Panc1 (cell line): ENCODE measurements around the gene MEIOB. TPM values are rescaled to one million over a fixed set of nuclear protein-coding genes. Genes with fewer than 3 reads are reported as not detected.

ENCODE experiments used
- ATAC-seq: fragments of 200-7000 bp; cut with Tn5 transposase; 2 replicates; pipeline ENCODE4 v1.9.1; 2020; ENCODE audit warnings: mild to moderate bottlenecking, moderate library complexity
- BruUV-seq: library from RNA; stranded (reverse); fragments of 400-500 nt; replicated peaks from 2 replicates; lab custom pipeline; 2021; lab: Mats Ljungman, UMichigan
- CTCF ChIA-PET: fragments of 300-600 bp; sonication (Branson Sonifier 250); formaldehyde crosslinking; loops from one replicate; lab custom pipeline; 2022; ENCODE audit warnings: antibody characterized with exemption; lab: Charles Lee
- POLR2A ChIA-PET: fragments of 300-600 bp; sonication (Branson Sonifier 250); formaldehyde crosslinking; loops from one replicate; lab custom pipeline; 2022; ENCODE audit warnings: antibody characterized with exemption; lab: Charles Lee
- DNase-seq: peaks from one replicate; pipeline ENCODE4 v3.0.0-alpha.2; 2010; ENCODE audit warnings: low read depth, low spot score
- H3K27ac ChIP-seq: 2 replicates; pipeline ENCODE4 v1.5.1; 2011; ENCODE audit warnings: mild to moderate bottlenecking, low read length, inconsistent platforms
- H3K27me3 ChIP-seq: fragments of 200-500 bp; sonication (Bioruptor generic); 2 replicates; pipeline ENCODE4 v1.6.0; 2014; ENCODE audit warnings: low read length, inconsistent platforms; ENCODE audit not compliant: control insufficient read depth, insufficient read depth
- H3K36me3 ChIP-seq: fragments of 200-500 bp; sonication (Bioruptor generic); 2 replicates; pipeline ENCODE4 v1.5.1; 2014; ENCODE audit warnings: inconsistent platforms, mild to moderate bottlenecking, low read length, moderate library complexity; ENCODE audit not compliant: control insufficient read depth, insufficient read depth
- H3K4me1 ChIP-seq: 2 replicates; pipeline ENCODE4 v1.5.1; 2011; ENCODE audit warnings: inconsistent platforms, mild to moderate bottlenecking, low read length, moderate library complexity; ENCODE audit not compliant: control insufficient read depth, insufficient read depth
- H3K4me3 ChIP-seq, 2 experiments: 2 replicates each; pipeline ENCODE4 v1.5.1; 2011 to 2012; ENCODE audit warnings: low read depth in 2 of 2, low read length in 2 of 2, mild to moderate bottlenecking in 2 of 2, inconsistent platforms in 1 of 2, moderate library complexity in 1 of 2
- H3K9me3 ChIP-seq: fragments of 200-500 bp; sonication (Bioruptor generic); 2 replicates; pipeline ENCODE4 v1.5.1; 2014; ENCODE audit warnings: low read depth, mild to moderate bottlenecking, inconsistent platforms, low read length, moderate library complexity; ENCODE audit not compliant: control insufficient read depth, insufficient read depth
- CTCF ChIP-seq: fragments of 450-650 bp; IDR thresholded peaks from 2 replicates; pipeline ENCODE4 v1.5.1; 2017; ENCODE audit warnings: mild to moderate bottlenecking
- POLR2AphosphoS5 ChIP-seq: IDR thresholded peaks from 2 replicates; pipeline ENCODE4 v1.6.1; 2012; ENCODE audit warnings: mild to moderate bottlenecking, low read depth, low read length, moderate library complexity
- REST ChIP-seq, 2 experiments: IDR thresholded peaks; 2 replicates each; pipeline ENCODE4 v1.6.1; 2011 to 2012; ENCODE audit warnings: low read depth in 2 of 2, control low read depth in 1 of 2, low read length in 1 of 2, mild to moderate bottlenecking in 1 of 2, moderate library complexity in 1 of 2; ENCODE audit not compliant: insufficient read depth in 1 of 2
- SIN3A ChIP-seq: IDR thresholded peaks from 2 replicates; pipeline ENCODE4 v1.6.1; 2012; ENCODE audit warnings: low read depth, mild to moderate bottlenecking, low read length, moderate library complexity, borderline replicate concordance; ENCODE audit not compliant: insufficient read depth
- TCF7L2 ChIP-seq: IDR thresholded peaks from 2 replicates; pipeline ENCODE4 v1.6.1; 2011; ENCODE audit warnings: mild to moderate bottlenecking, low read depth, low read length, inconsistent platforms
- in situ Hi-C: cut with HindIII; loops from 2 replicates; pipeline ENCODE4 v1.10.0; 2016; ENCODE audit warnings: low sequenced_read_pairs, low pct_unique_long_range_greater_than_20kb
- intact Hi-C: fragments of 100-400 bp; cut with micrococcal nuclease; formaldehyde crosslinking; loops from one replicate; pipeline ENCODE4 v1.10.0; 2022; ENCODE audit not compliant: unreplicated experiment
- total RNA-seq: library from RNA; stranded (reverse); gene quantifications from one replicate; pipeline ENCODE4 v1.2.1, GENCODE V29; 2021; ENCODE audit not compliant: unreplicated experiment

The MEIOB gene
- total RNA-seq, 1 experiment from 2014 or later, result not detected

DNA sequence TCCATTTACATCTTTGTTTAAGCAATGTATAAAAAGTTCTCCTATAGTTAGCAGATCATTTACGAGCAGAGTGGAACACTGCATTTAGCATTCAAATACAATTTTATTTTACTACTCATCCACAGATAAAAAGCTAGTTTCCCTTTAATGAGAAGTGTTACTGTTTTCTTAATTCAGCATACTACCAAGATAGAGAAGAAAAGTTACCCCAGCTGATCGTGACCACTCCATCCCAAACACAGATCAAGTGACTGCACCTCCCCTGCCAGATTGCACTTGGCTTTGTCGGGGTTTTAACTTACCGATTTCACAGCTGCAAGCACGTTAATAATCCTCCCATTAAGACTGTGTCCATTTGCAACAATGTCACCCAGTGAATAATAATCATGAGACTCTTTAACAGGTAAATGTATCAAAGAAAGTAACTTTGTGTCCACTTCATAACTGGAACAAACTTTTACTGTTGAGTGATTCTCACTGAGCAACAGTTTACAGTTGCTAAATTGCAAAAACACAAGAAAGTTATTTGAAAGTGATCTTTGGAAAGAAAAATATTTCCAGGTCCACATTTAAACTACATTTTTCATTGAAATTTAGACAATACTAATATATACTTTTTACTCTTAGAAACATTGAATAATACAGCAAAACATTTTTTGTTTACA, 14.4 kb downstream of the MEIOB start:
- in situ Hi-C loops (no loop called here), intact Hi-C loops (no loop called here)
- no peaks in the 10 kb centered on the region for H3K36me3 ChIP-seq
- ChIA-PET CTCF (interaction anchor here (0.9 kb wide), 1 partner anchor 74 kb away, joined by 3 read pairs; no protein-coding TSS in a partner anchor), POLR2A (interaction anchor here (0.5 kb wide), 1 partner anchor 107 kb away, joined by 12 read pairs; the partner anchor contains the start of gene RPS2)
- H3K4me3 ChIP-seq, result no peak overlapping the region
- TF ChIP-seq CTCF (no peak), POLR2AphosphoS5 (no peak), REST (IDR thresholded peaks at IDR 0.05; ENCODE audit: insufficient read depth in 1 of 2, low read depth in 2 of 2, low read length in 1 of 2) (no peak)
- DNase-seq, result no peak
- no peaks in the 10 kb centered on the region for H3K9me3 ChIP-seq
- no TSS peak for BruUV-seq
- no peak overlapping the region for H3K27ac ChIP-seq
- ATAC-seq, result no peak
- no peaks in the 10 kb centered on the region; the same call in 1 of the 2 replicates for H3K27me3 ChIP-seq
- H3K4me1 ChIP-seq, result no peaks in the 10 kb centered on the region

DNA sequence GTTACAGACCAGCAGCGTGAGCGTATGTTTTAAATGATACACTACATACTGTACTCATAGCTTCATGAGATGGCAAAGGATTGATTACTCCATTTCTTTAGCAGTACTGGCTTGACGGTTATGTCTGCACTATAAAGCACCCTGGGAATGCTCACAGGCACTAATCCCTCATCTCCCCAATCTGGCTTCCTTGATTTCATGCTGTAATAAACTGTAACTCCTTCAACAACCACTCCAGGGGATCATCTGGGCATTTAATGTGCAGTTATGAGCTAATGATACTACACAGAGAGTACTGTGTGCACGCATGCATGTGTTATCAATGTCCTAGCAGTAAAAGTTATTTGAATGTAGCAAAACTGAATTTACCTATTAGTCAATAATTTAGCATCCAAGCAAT, 20.2 kb downstream of the MEIOB start:
- Histone ChIP-seq H3K9me3 (no peaks in the 10 kb centered on the region), H3K36me3 (no peaks in the 10 kb centered on the region), H3K4me3 (no peak overlapping the region), H3K27ac (no peak overlapping the region), H3K4me1 (no peaks in the 10 kb centered on the region), H3K27me3 (0 out of 2 replicates have a peak, but pooled peaks cover 2% of the 10 kb centered on the region)
- CTCF ChIA-PET, result no interaction called here
- POLR2A ChIA-PET, result no interaction called here
- DNase-seq (no peak), ATAC-seq (no peak)
- in situ Hi-C loops (no loop called here), intact Hi-C loops (no loop called here)
- no TSS peak for BruUV-seq
- TF ChIP-seq CTCF, result no peak
- TF ChIP-seq POLR2AphosphoS5, result no peak
- TF ChIP-seq SIN3A, result no peak
- no peak for TF ChIP-seq TCF7L2
- TF ChIP-seq REST (IDR thresholded peaks at IDR 0.05; ENCODE audit: insufficient read depth in 1 of 2, low read depth in 2 of 2, low read length in 1 of 2), result no peak
